ENCODE results near the gene CLIC1.

Gene CLIC1

GRCh38 chr6:31723980-31724691, 12.2 kb downstream of the CLIC1 start:
- Histone ChIP-seq H2BK120ac (ENCODE audit: insufficient read depth, low read length, poor library complexity) (no peak overlapping the region), H3K4ac (ENCODE audit: low read depth, low read length) (no peak overlapping the region), H4K91ac (ENCODE audit: low read depth, low read length) (no peak overlapping the region), H3K9me3 (ENCODE audit: insufficient read depth, low read depth, low read length) (no peaks in the 10 kb centered on the region), H4K12ac (ENCODE audit: low read depth, low read length) (no peak overlapping the region), H4K8ac (ENCODE audit: low read depth, low read length) (no peak overlapping the region), H3K4me3 (ENCODE audit: low read depth, low read length) (no peak overlapping the region), H3K14ac (ENCODE audit: low read length) (no peak overlapping the region), H3K9ac (ENCODE audit: low read length) (no peak overlapping the region), H2AFZ (ENCODE audit: insufficient read depth, low read length, poor library complexity) (no peak overlapping the region), H2AK5ac (ENCODE audit: low read length) (no peak overlapping the region), H3K4me2 (ENCODE audit: low read length) (no peak overlapping the region), H2BK5ac (ENCODE audit: low read depth, low read length, poor library complexity) (no peak overlapping the region), H3K4me1 (ENCODE audit: control insufficient read depth in 1 of 2, insufficient read depth in 2 of 2, low read length in 2 of 2) (peaks cover 7 to 12% of the 10 kb centered on the region in 2 experiments), H3K18ac (ENCODE audit: low read length) (no peak overlapping the region), H2BK12ac (ENCODE audit: low read length) (no peak overlapping the region), H3K36me3 (ENCODE audit: control insufficient read depth in 1 of 2, insufficient read depth in 2 of 2, low read length in 2 of 2) (peaks cover 19 to 33% of the 10 kb centered on the region in 2 experiments), H3K79me2 (ENCODE audit: control insufficient read depth, insufficient read depth, low read length, poor library complexity) (peaks cover 3% of the 10 kb centered on the region), H3K79me1 (ENCODE audit: low read length) (no peaks in the 10 kb centered on the region), H3K23ac (ENCODE audit: low read length) (no peak overlapping the region), H3K27me3 (ENCODE audit: insufficient read depth, low read length) (no peaks in the 10 kb centered on the region), H3K27ac (ENCODE audit: low read depth, low read length) (no peak overlapping the region)
- no CpG with 5 or more reads among the region's 25 CpGs for WGBS (ENCODE audit: extremely low coverage, insufficient coverage, insufficient read length)
- DNase-seq: no peak

- Histone ChIP-seq H4K8ac (ENCODE audit: low read depth, low read length) (no peak within 1 kb of the TSS), H4K91ac (ENCODE audit: low read depth, low read length) (no peak within 1 kb of the TSS), H2AFZ (ENCODE audit: insufficient read depth, low read length, poor library complexity) (no peak within 1 kb of the TSS), H3K14ac (ENCODE audit: low read length) (no peak within 1 kb of the TSS), H2BK120ac (ENCODE audit: insufficient read depth, low read length, poor library complexity) (no peak within 1 kb of the TSS), H3K4me1 (ENCODE audit: control insufficient read depth in 1 of 2, insufficient read depth in 2 of 2, low read length in 2 of 2) (peaks cover 7 to 12% of the 10 kb centered on the region in 2 experiments), H3K4ac (ENCODE audit: low read depth, low read length) (no peak within 1 kb of the TSS), H3K27me3 (ENCODE audit: insufficient read depth, low read length) (no peaks in the 10 kb centered on the region), H4K12ac (ENCODE audit: low read depth, low read length) (no peak within 1 kb of the TSS), H3K79me1 (ENCODE audit: low read length) (no peaks in the 10 kb centered on the region), H2BK12ac (ENCODE audit: low read length) (no peak within 1 kb of the TSS), H3K9ac (ENCODE audit: low read length) (no peak within 1 kb of the TSS), H2BK5ac (ENCODE audit: low read depth, low read length, poor library complexity) (no peak within 1 kb of the TSS), H3K18ac (ENCODE audit: low read length) (no peak within 1 kb of the TSS), H3K36me3 (ENCODE audit: control insufficient read depth in 1 of 2, insufficient read depth in 2 of 2, low read length in 2 of 2) (peaks cover 15 to 29% of the 10 kb centered on the region in 2 experiments), H3K27ac (ENCODE audit: low read depth, low read length) (no peak within 1 kb of the TSS), H3K4me2 (ENCODE audit: low read length) (no peak within 1 kb of the TSS), H3K9me3 (ENCODE audit: insufficient read depth, low read depth, low read length) (no peaks in the 10 kb centered on the region), H2AK5ac (ENCODE audit: low read length) (no peak within 1 kb of the TSS), H3K79me2 (ENCODE audit: control insufficient read depth, insufficient read depth, low read length, poor library complexity) (no peaks in the 10 kb centered on the region), H3K23ac (ENCODE audit: low read length) (no peak within 1 kb of the TSS), H3K4me3 (ENCODE audit: low read depth, low read length) (no peak within 1 kb of the TSS)
- no CpG with 5 or more reads among the region's 46 CpGs for WGBS (ENCODE audit: extremely low coverage, insufficient coverage, insufficient read length)
- DNase-seq: no peak
Measured at GRCh38 chr6:31723245-31723979, 12.9 kb downstream of the CLIC1 start, which contains the start of gene MPIG6B. MPIG6B (plus strand) TSS chr6:31723373; CDS start chr6:31723384, 11 bp downstream.

DNA sequence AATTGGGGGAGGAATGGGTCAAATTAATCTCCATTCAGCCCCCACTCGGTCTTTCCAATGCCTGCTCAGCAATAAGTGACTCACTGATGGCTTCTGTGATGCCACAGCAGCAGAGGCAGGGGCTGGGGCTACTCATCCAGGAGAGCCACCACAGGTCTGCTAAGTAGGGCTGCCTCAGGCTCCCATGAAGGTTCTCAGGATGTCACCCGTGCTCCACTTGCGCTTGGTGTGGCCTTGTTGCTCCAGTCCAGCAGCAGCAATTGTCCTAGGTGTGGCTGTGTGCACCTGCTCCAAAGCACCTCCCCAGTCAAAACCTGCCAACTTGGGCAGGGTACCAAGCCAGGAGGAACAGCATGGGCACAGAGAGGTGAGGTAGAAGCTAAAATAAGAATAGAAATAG, 14.2 kb downstream of the CLIC1 start:
- H3K79me1 ChIP-seq (ENCODE audit: low read length): peaks cover 3% of the 10 kb centered on the region
- WGBS (ENCODE audit: extremely low coverage, insufficient coverage, insufficient read length): no CpG with 5 or more reads among the region's 3 CpGs
- no peak overlapping the region for H3K9ac ChIP-seq (ENCODE audit: low read length)
- H2AK5ac ChIP-seq (ENCODE audit: low read length): no peak overlapping the region
- no peak overlapping the region for H3K4me2 ChIP-seq (ENCODE audit: low read length)
- H2AFZ ChIP-seq (ENCODE audit: insufficient read depth, low read length, poor library complexity): no peak overlapping the region
- DNase-seq: no peak
- H3K4me3 ChIP-seq (ENCODE audit: low read depth, low read length): no peak overlapping the region
- no peak overlapping the region for H3K14ac ChIP-seq (ENCODE audit: low read length)
- no peak overlapping the region for H3K4ac ChIP-seq (ENCODE audit: low read depth, low read length)
- no peak overlapping the region for H3K18ac ChIP-seq (ENCODE audit: low read length)
- H3K79me2 ChIP-seq (ENCODE audit: control insufficient read depth, insufficient read depth, low read length, poor library complexity): no peaks in the 10 kb centered on the region
- peaks cover 17 to 23% of the 10 kb centered on the region in 2 experiments for H3K4me1 ChIP-seq (ENCODE audit: control insufficient read depth in 1 of 2, insufficient read depth in 2 of 2, low read length in 2 of 2)
- H3K27me3 ChIP-seq (ENCODE audit: insufficient read depth, low read length): no peaks in the 10 kb centered on the region
- no peak overlapping the region for H4K8ac ChIP-seq (ENCODE audit: low read depth, low read length)
- H3K36me3 ChIP-seq (ENCODE audit: control insufficient read depth in 1 of 2, insufficient read depth in 2 of 2, low read length in 2 of 2): peaks cover 4 to 16% of the 10 kb centered on the region in 2 experiments
- H2BK120ac ChIP-seq (ENCODE audit: insufficient read depth, low read length, poor library complexity): no peak overlapping the region
- no peak overlapping the region for H2BK5ac ChIP-seq (ENCODE audit: low read depth, low read length, poor library complexity)
- no peak overlapping the region for H3K23ac ChIP-seq (ENCODE audit: low read length)
- H2BK12ac ChIP-seq (ENCODE audit: low read length): no peak overlapping the region
- no peak overlapping the region for H3K27ac ChIP-seq (ENCODE audit: low read depth, low read length)
- no peaks in the 10 kb centered on the region for H3K9me3 ChIP-seq (ENCODE audit: insufficient read depth, low read depth, low read length)
- H4K12ac ChIP-seq (ENCODE audit: low read depth, low read length): no peak overlapping the region
- H4K91ac ChIP-seq (ENCODE audit: low read depth, low read length): no peak overlapping the region

DNA sequence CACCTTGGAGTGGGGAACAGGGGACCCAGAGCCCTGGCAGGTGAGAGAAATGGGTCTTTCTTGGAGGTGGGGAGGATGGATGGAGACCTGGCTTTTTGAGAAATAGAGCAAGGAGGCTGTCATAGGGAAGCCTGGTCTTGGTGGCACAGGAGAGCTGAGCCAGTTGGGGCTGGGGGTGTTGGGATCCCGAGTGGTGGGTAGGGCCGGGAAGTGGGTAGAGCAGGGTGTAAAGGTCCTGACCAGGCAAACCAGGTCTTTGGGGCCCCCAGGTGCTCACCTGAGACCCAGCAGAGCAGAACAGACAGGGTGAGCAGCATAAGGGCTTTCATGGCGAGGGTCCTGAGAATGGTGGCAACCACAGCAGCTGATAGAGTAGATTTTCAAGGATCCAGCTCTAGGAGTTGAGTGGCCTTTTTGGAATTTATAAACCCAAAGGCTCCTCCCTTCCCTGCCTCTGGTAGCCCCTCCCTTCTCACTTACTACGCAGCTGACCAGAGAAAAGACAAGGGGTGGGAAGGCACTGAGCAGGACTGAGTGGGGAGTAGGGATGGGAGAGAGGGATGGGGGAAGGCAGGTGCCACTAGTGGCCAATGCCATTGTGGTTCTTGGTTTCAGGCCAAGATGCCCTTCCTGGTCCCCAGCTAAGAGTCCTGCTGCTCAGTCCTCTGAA, 14.8 kb downstream of the CLIC1 start, which contains the start of gene LY6G6C:
Gene LY6G6C, minus strand, starts transcription at position 396 of the 670 bp plus-strand sequence. Its CDS starts 67 bp downstream, at position 329.
- Histone ChIP-seq H3K9me3 (ENCODE audit: insufficient read depth, low read depth, low read length) (no peaks in the 10 kb centered on the region), H4K12ac (ENCODE audit: low read depth, low read length) (no peak within 1 kb of the TSS), H3K79me1 (ENCODE audit: low read length) (peaks cover 3% of the 10 kb centered on the region), H3K4ac (ENCODE audit: low read depth, low read length) (no peak within 1 kb of the TSS), H2BK5ac (ENCODE audit: low read depth, low read length, poor library complexity) (no peak within 1 kb of the TSS), H4K8ac (ENCODE audit: low read depth, low read length) (no peak within 1 kb of the TSS), H3K4me3 (ENCODE audit: low read depth, low read length) (no peak within 1 kb of the TSS), H3K79me2 (ENCODE audit: control insufficient read depth, insufficient read depth, low read length, poor library complexity) (no peaks in the 10 kb centered on the region), H3K23ac (ENCODE audit: low read length) (no peak within 1 kb of the TSS), H3K18ac (ENCODE audit: low read length) (no peak within 1 kb of the TSS), H3K36me3 (ENCODE audit: control insufficient read depth in 1 of 2, insufficient read depth in 2 of 2, low read length in 2 of 2) (peaks cover 2 to 11% of the 10 kb centered on the region in 2 experiments), H3K4me2 (ENCODE audit: low read length) (no peak within 1 kb of the TSS), H3K27me3 (ENCODE audit: insufficient read depth, low read length) (no peaks in the 10 kb centered on the region), H2AK5ac (ENCODE audit: low read length) (no peak within 1 kb of the TSS), H3K4me1 (ENCODE audit: control insufficient read depth in 1 of 2, insufficient read depth in 2 of 2, low read length in 2 of 2) (peaks cover 17 to 23% of the 10 kb centered on the region in 2 experiments), H2BK12ac (ENCODE audit: low read length) (no peak within 1 kb of the TSS), H3K9ac (ENCODE audit: low read length) (no peak within 1 kb of the TSS), H2AFZ (ENCODE audit: insufficient read depth, low read length, poor library complexity) (no peak within 1 kb of the TSS), H2BK120ac (ENCODE audit: insufficient read depth, low read length, poor library complexity) (no peak within 1 kb of the TSS), H3K14ac (ENCODE audit: low read length) (no peak within 1 kb of the TSS), H3K27ac (ENCODE audit: low read depth, low read length) (no peak within 1 kb of the TSS), H4K91ac (ENCODE audit: low read depth, low read length) (peak within 1 kb of the TSS; percentile 16)
- no peak for DNase-seq
- WGBS (ENCODE audit: extremely low coverage, insufficient coverage, insufficient read length): no CpG with 5 or more reads among the region's 4 CpGs

Data from trophoblast cell (in vitro differentiated cells and primary cell).